ENCODE measurements around the gene DEDD2.

The DEDD2 gene

DNA sequence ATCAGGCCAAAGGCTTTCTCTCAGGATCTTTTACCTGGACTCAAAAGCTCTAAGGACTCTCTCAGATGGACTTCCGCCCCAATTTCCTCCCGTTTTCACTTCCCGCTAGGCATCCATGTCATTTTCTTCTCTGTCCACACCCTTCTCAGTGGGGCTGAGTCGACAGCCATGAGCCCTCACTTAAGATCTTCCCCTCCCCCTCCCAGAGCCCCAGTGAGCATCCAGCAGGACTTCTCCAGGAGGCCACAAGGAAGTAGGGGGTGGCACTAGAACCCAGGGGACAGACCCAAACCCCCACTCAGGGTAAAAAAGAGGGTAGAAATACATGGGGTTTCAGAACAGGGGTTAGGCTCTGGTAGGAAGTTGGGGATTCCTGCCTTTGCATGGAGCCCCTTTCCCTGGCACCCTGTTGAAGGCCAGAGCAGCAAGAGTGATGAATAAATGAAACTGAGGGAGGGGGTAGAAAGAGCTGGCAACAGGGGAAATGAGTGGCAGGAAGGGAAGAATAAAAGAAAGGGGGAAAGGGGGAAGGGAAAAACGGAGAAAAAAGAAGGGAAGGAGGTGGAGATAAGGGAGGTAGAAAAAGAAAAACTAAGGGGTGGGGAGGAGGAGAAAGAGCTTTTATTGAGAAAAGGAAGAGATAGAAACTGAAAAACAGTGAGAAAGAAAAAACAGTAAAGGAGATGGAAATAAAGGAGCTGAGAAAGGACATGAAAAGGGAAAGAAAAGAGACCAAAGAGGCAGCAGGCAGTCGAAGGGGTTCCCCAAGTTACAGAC is 42.3 kb downstream of the DEDD2 start:
- Histone ChIP-seq H3K36me3 (ENCODE audit: control insufficient read depth, insufficient read depth, low read length) (no peaks in the 10 kb centered on the region), H3K4me3 (replicated peaks; ENCODE audit: low read depth, low read length) (no peak overlapping the region), H3K27me3 (replicated peaks; ENCODE audit: control insufficient read depth, insufficient read depth, low read length) (peaks cover 8% of the 10 kb centered on the region)
- no peak for DNase-seq (ENCODE audit: extremely low read depth, insufficient read length)
- TF ChIP-seq, protein P1, sequence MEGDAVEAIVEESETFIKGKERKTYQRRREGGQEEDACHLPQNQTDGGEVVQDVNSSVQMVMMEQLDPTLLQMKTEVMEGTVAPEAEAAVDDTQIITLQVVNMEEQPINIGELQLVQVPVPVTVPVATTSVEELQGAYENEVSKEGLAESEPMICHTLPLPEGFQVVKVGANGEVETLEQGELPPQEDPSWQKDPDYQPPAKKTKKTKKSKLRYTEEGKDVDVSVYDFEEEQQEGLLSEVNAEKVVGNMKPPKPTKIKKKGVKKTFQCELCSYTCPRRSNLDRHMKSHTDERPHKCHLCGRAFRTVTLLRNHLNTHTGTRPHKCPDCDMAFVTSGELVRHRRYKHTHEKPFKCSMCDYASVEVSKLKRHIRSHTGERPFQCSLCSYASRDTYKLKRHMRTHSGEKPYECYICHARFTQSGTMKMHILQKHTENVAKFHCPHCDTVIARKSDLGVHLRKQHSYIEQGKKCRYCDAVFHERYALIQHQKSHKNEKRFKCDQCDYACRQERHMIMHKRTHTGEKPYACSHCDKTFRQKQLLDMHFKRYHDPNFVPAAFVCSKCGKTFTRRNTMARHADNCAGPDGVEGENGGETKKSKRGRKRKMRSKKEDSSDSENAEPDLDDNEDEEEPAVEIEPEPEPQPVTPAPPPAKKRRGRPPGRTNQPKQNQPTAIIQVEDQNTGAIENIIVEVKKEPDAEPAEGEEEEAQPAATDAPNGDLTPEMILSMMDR (IDR thresholded peaks at IDR 0.05; ENCODE audit: insufficient read depth, low read length, poor library complexity, severe bottlenecking): no peak

DNA sequence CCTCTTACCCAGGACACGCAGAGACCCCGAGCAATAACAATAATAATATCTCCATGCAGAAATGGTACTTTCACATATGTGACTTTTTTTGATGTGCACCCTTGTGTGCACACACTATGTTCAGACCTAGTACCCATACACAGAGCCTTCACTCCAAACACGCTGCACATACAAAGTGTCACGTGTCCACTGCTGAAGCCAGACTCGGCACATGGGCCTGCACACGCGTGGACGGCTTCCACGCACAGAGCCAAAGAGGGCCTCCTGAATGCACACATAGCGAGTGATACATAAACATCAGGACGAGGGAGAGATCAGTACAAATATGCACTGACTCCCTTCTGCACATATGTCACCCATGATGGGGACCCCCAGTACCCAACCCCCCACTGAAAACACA is 43.3 kb downstream of the DEDD2 start:
- no peaks in the 10 kb centered on the region for H3K36me3 ChIP-seq (ENCODE audit: control insufficient read depth, insufficient read depth, low read length)
- DNase-seq (ENCODE audit: extremely low read depth, insufficient read length): no peak
- no peak overlapping the region for H3K4me3 ChIP-seq (replicated peaks; ENCODE audit: low read depth, low read length)
- TF ChIP-seq, protein P1 (IDR thresholded peaks at IDR 0.05; ENCODE audit: insufficient read depth, low read length, poor library complexity, severe bottlenecking): no peak
- peaks cover 8% of the 10 kb centered on the region for H3K27me3 ChIP-seq (replicated peaks; ENCODE audit: control insufficient read depth, insufficient read depth, low read length)

DNA sequence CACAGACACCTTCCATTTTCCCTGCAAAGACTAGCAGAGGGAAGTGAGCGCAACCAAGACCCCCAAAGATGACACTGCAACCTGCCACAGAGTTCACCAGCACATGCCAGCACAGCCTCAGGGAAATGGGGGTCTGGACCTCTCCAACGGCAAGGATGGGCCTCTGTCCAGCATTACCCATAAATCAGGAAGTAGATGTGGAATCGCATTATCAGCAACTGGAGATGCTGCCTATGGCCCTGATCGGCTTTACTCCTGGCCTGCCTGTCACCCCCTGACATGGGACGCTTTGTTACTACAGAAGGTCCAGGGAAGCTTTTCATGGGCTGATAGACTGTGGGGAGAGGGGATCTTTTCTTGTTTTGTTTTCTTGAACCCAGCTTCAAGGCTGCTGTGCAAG is 43.8 kb downstream of the DEDD2 start:
- TF ChIP-seq, protein P1 (IDR thresholded peaks at IDR 0.05; ENCODE audit: insufficient read depth, low read length, poor library complexity, severe bottlenecking): no peak
- no peak overlapping the region for H3K4me3 ChIP-seq (replicated peaks; ENCODE audit: low read depth, low read length)
- peaks cover 8% of the 10 kb centered on the region for H3K27me3 ChIP-seq (replicated peaks; ENCODE audit: control insufficient read depth, insufficient read depth, low read length)
- H3K36me3 ChIP-seq (ENCODE audit: control insufficient read depth, insufficient read depth, low read length): no peaks in the 10 kb centered on the region
- no peak for DNase-seq (ENCODE audit: extremely low read depth, insufficient read length)

DNA sequence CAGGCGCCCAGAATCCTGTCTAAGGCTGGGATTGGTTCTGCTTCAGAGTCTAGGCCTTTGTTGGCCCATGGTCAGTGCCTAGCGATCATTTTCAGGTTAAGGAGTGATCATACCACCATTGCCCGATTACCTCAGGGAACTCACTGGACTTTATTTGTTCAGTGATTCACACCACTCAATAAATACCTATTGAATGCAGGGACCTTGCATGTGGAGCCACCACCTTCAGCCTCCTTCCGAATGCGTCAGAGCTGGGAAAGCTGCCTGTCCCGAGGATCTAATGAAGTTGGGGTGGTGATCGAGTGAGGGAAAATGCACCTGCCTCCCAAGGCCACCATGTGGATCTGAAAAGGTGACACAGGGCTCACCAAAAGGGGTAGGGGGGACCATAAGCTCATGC is 45.2 kb downstream of the DEDD2 start:
- TF ChIP-seq, protein P1 (IDR thresholded peaks at IDR 0.05; ENCODE audit: insufficient read depth, low read length, poor library complexity, severe bottlenecking): no peak
- peaks cover 3% of the 10 kb centered on the region for H3K27me3 ChIP-seq (replicated peaks; ENCODE audit: control insufficient read depth, insufficient read depth, low read length)
- no peak for DNase-seq (ENCODE audit: extremely low read depth, insufficient read length)
- H3K4me3 ChIP-seq (replicated peaks; ENCODE audit: low read depth, low read length): no peak overlapping the region
- H3K36me3 ChIP-seq (ENCODE audit: control insufficient read depth, insufficient read depth, low read length): no peaks in the 10 kb centered on the region

DNA sequence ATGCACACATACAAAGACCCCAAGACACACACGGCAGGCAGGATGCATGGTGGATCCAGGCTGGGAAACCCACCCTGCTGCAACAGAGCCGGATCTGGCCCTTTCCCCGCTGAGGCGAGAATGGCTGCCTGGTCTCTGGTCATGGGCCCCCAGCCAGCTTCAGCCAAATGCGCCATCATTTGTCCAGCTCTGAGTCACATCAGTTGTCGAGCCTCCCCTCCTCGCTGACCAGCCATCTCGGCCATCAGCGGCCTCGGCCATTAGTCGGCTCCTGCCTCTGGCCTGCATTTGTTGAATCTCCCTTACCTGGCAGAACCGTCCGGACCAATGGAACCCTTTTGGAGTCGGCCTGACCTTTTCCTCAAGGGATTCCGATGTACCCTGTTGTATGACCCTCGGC is 46.8 kb downstream of the DEDD2 start:
- Histone ChIP-seq H3K36me3 (ENCODE audit: control insufficient read depth, insufficient read depth, low read length) (no peaks in the 10 kb centered on the region), H3K27me3 (replicated peaks; ENCODE audit: control insufficient read depth, insufficient read depth, low read length) (peaks cover 1% of the 10 kb centered on the region), H3K4me3 (replicated peaks; ENCODE audit: low read depth, low read length) (no peak overlapping the region)
- DNase-seq (ENCODE audit: extremely low read depth, insufficient read length): no peak
- TF ChIP-seq, protein P1 (IDR thresholded peaks at IDR 0.05; ENCODE audit: insufficient read depth, low read length, poor library complexity, severe bottlenecking): no peak

Data from GM06990 (cell line).